Urinary bladder (tissue), 4 donors: Measurements from ENCODE around the gene RILP. TPM values are rescaled to one million over a fixed set of nuclear protein-coding genes. Genes with fewer than 3 reads are reported as not detected.

ENCODE experiments used
- DNase-seq: peaks from one replicate; pipeline ENCODE4 v3.0.0-alpha.2; 2015; ENCODE audit errors: extremely low spot score
- H3K27ac ChIP-seq: one replicate; pipeline ENCODE4 v1.5.1; 2013; ENCODE audit warnings: low read depth, mild to moderate bottlenecking, moderate library complexity
- H3K36me3 ChIP-seq: one replicate; pipeline ENCODE4 v1.6.1; 2013; ENCODE audit warnings: mild to moderate bottlenecking, moderate library complexity; ENCODE audit not compliant: insufficient read depth
- H3K4me1 ChIP-seq: one replicate; pipeline ENCODE4 v1.6.1; 2013; ENCODE audit warnings: mild to moderate bottlenecking, moderate library complexity; ENCODE audit not compliant: insufficient read depth
- H3K4me3 ChIP-seq: one replicate; pipeline ENCODE4 v1.5.1; 2013; ENCODE audit warnings: low read depth, low read length
- WGBS: extraction: QIAGEN DNeasy Blood & Tissue Kit; methylation state at CpG from one replicate; pipeline ENCODE4 v1.1.7; 2013; 5-methylcytosine and 5-hydroxymethylcytosine counted together
- polyA plus RNA-seq: library from polyadenylated mRNA; stranded (reverse); fragments of 200-250 nt; gene quantifications from one replicate; pipeline ENCODE4 v1.2.3, GENCODE V29; 2013
- total RNA-seq: library from RNA; depleted of rRNA; stranded (reverse); fragments of >200 nt; gene quantifications from one replicate; pipeline ENCODE4 v1.2.3, GENCODE V29; 2014
- donor health status: healthy with polysubstance abuse.
- donor health status: healthy.

The RILP gene
- total and polyA plus RNA-seq, 2 donors = 6.5 to 16.1 TPM

GRCh38 chr17:1629504-1630310 lies 20.0 kb downstream of the RILP start:
- Histone ChIP-seq H3K36me3 (no peaks in the 10 kb centered on the region), H3K4me3 (peak overlapping the region; percentile 48), H3K4me1 (no peaks in the 10 kb centered on the region), H3K27ac (peak overlapping the region; percentile 85)
- DNase-seq = no peak
- WGBS = 5% methylated on average over 45 of the region's 45 CpGs

DNA sequence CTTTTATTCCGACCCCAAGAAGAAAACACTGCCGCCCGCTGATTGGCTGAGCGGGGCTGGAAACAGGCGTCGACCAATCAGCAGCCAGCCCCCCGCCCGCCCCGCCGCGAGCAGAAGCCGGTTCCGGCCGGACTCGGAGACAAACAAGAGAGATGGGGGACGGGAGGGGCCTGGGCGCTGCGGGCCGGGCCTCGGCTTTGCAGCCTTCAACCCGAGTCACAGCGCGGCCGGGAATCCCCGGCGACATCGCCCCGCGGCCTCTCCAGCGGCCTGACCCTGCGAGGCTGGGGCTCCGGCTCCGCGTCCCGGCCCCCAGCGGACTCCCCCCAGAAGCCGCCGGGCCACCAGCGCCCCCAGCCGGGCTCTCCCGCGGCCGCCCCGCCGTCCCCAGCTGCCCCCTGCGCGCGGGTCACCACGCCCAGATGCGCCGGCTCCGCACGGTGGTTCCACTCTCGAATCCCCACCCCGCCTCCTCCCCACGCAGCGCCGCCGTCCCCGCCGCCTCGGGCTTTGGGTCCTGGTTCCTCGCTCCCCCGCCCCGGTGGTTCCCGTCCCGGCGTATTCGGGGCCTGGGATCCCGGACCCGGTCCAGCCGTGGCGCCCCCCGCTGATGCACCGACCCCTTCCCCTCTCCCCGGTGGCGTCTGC lies 20.7 kb downstream of the RILP start:
- Histone ChIP-seq H3K4me1 (no peaks in the 10 kb centered on the region), H3K36me3 (no peaks in the 10 kb centered on the region), H3K4me3 (peak overlapping the region; percentile 48), H3K27ac (peak overlapping the region; percentile 85)
- under 1% methylated on average over 77 of the region's 77 CpGs for WGBS
- DNase-seq = peak; percentile 86

- DNase-seq = no peak
- under 1% methylated on average over 95 of the region's 95 CpGs for WGBS
These were observed 21.4 kb downstream of the RILP start, which contains the start of gene SLC43A2 for GRCh38 chr17:1627982-1628855. SLC43A2 (minus strand) TSS chr17:1628834; CDS start chr17:1627874, 960 bp downstream.

DNA sequence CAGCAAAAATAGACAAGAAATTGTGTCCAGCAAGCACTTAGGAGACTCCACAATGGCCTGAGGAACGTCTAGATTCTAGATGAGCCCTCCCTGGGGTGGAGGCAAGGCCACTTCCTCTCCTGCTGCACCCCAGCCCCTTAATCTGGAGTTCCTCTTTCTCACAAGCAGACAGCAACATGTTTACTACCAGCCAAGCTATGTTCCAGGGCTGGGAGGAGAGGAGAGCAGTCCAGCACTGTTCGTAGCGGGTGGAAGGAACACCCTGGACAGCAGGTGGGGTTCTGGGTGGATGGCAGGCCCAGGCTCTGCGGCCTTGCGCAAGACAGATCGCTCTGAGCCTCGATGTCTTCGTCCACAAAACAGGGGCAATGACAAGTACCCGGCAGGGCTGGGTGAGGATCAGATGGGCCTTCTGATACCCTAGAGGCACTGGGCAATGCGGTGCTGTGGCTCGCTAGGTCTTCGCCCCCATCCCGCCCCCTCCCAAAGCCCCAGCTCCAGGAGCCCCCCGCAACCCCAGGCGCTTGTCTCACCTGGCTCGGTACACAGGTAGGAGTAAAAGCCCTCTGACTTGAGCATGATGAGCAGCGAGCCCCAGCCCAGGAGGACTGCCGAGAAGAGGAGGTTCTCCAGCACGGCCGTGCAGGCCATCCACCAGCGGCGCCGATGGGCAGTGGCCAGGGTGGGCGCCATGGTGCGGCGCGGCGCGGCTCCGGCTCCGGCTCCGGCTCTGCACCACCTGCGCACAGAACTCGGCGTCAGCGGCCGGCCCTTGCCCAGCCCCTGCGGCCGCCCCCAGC lies 22.3 kb downstream of the RILP start:
- DNase-seq = no peak
- Histone ChIP-seq H3K36me3 (no peaks in the 10 kb centered on the region), H3K27ac (no peak overlapping the region), H3K4me3 (peak overlapping the region; percentile 48), H3K4me1 (no peaks in the 10 kb centered on the region)
- 23% methylated on average over 39 of the region's 39 CpGs for WGBS

More at GRCh38 chr17:1627982-1628855, 21.4 kb downstream of the RILP start, which contains the start of gene SLC43A2:
- Histone ChIP-seq H3K27ac (peak within 1 kb of the TSS; percentile 85), H3K4me3 (peak within 1 kb of the TSS; percentile 48), H3K4me1 (no peaks in the 10 kb centered on the region), H3K36me3 (no peaks in the 10 kb centered on the region)

- Histone ChIP-seq H3K4me3 (no peak overlapping the region), H3K36me3 (no peaks in the 10 kb centered on the region), H3K27ac (no peak overlapping the region), H3K4me1 (no peaks in the 10 kb centered on the region)
- 61% methylated on average over 3 of the region's 3 CpGs for WGBS
- no peak for DNase-seq
These were observed 23.3 kb downstream of the RILP start for GRCh38 chr17:1626333-1626732.

DNA sequence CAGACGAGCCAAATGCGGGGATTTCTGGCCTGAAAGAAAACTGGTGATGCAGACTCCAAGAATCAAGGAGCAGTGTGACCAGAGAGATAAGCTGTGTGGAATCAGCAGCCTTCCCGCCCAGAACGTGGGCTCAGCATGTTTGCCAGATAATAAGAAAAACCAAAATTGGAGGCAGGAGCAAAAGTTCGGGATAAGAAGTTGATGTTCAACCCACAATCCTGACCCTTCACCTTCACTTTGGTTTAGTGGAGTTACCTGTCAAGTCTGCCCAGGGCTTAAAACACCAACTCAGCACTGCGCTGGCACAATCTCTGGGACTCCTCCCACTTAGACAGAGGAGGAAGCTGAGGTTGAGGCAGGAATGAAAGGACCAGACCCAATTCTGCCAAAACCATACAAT lies 24.1 kb downstream of the RILP start:
- no peak for DNase-seq

DNA sequence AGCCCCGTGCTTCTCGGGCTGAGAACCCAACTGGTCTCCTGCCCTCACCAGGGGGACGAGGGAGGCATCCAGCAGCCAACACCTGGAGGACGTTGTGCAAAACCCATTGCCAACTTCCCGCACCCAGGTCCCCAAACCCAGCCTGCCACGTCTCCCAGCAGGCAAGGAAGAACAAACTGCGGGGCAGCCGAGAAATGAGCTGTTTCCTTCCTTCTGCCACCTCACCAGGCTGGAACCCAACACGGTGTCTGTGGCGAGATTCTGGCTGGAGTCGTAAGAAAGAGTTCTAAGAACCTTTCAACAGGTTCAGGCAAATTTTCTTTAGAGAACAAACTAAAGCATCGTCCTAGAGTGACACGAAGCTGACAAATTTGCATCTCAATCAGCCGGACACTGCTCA lies 24.6 kb downstream of the RILP start:
- 89% methylated on average over 14 of the region's 14 CpGs for WGBS
- Histone ChIP-seq H3K4me1 (no peaks in the 10 kb centered on the region), H3K4me3 (no peak overlapping the region), H3K27ac (no peak overlapping the region), H3K36me3 (no peaks in the 10 kb centered on the region)
- no peak for DNase-seq

More for the DNA sequence above, 24.1 kb downstream of the RILP start:
- no peaks in the 10 kb centered on the region for H3K36me3 ChIP-seq
- no peak overlapping the region for H3K4me3 ChIP-seq
- no peaks in the 10 kb centered on the region for H3K4me1 ChIP-seq
- no peak overlapping the region for H3K27ac ChIP-seq
- 91% methylated on average over 6 of the region's 6 CpGs for WGBS

DNA sequence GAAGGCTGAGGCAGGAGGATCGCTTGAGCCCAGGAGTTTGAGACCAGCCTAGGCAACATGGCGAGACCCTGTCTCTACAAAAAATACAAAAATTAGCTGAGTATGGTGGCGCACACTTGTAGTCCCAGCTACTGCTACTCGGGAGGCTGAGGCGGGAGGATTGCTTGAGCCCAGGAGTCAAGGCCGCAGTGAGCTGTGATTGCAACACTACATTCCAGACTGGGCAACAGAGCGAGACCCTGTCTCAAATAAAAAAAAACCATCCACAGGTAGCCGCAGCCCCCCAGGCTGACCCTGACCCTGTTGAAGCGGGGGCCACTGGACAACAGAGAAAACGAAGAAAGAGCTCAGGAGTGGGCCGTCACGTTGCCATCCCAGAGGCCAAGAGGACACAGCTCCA lies 25.0 kb downstream of the RILP start:
- 88% methylated on average over 12 of the region's 12 CpGs for WGBS
- H3K27ac ChIP-seq = no peak overlapping the region

GRCh38 chr17:1623057-1623630 lies 26.5 kb downstream of the RILP start:
- Histone ChIP-seq H3K4me3 (no peak overlapping the region), H3K4me1 (no peaks in the 10 kb centered on the region), H3K36me3 (no peaks in the 10 kb centered on the region), H3K27ac (no peak overlapping the region)
- WGBS = 94% methylated on average over 14 of the region's 14 CpGs
- no peak for DNase-seq

More for the DNA sequence above, 25.0 kb downstream of the RILP start:
- H3K4me1 ChIP-seq = no peaks in the 10 kb centered on the region
- H3K4me3 ChIP-seq = no peak overlapping the region
- no peak for DNase-seq
- H3K36me3 ChIP-seq = no peaks in the 10 kb centered on the region

- no peak for DNase-seq
- Histone ChIP-seq H3K27ac (no peak overlapping the region), H3K4me1 (no peaks in the 10 kb centered on the region), H3K36me3 (peaks cover 3% of the 10 kb centered on the region), H3K4me3 (no peak overlapping the region)
- 71% methylated on average over 22 of the region's 22 CpGs for WGBS
These were observed 28.3 kb downstream of the RILP start for GRCh38 chr17:1621273-1621954.

DNA sequence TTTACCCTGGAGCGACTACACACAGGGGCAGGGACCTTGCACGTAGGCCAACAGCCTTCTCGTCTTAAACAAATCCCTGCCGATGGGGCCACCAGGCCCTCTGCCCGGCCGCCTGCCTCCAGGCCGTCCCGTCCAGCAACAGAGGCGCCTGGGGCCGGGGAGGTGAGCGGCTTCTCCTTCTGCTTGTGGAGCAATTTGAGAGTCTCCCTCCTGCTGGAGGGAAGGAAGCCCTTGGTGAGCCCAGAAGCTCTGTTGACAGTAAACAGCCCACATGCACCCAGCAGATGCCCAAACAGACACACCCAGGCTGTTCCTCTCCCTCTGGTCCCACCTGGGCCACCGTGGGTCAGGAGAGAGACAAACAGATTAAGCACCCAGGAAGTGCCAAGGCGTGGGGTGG lies 29.2 kb downstream of the RILP start:
- no peaks in the 10 kb centered on the region for H3K4me1 ChIP-seq
- no peak overlapping the region for H3K4me3 ChIP-seq
- no peak for DNase-seq
- no peak overlapping the region for H3K27ac ChIP-seq
- peaks cover 3% of the 10 kb centered on the region for H3K36me3 ChIP-seq
- WGBS = 83% methylated on average over 13 of the region's 13 CpGs

DNA sequence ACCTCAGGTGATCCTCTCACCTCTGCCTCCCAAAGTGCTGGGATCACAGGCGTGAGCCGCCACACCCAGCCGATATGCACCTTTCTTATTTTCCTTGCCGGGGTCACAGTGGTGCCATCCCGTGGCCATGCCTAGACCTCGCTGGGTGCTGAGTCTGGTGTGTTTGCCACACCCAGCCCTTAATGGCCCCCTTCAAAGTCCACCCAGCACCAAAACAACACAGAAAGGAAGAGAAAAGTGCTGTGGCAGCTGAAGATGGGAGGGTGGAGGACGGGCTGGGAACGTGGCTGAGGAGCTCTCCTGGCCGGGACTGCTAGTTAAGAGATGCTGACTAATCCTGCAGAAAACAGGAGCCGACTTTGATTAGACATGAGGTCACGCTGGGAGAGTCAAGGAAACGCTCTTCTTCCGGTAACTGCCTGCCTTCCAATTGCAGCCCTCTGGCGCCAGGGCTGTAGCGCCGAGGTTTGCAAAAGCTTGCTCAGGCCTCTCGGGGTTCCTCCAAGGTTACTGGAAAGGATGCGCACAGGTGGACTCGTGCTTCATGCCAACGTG lies 32.0 kb downstream of the RILP start:
- Histone ChIP-seq H3K4me3 (no peak overlapping the region), H3K27ac (no peak overlapping the region), H3K4me1 (no peaks in the 10 kb centered on the region), H3K36me3 (peaks cover 3% of the 10 kb centered on the region)
- DNase-seq = no peak
- WGBS = 63% methylated on average over 20 of the region's 20 CpGs
